Endothelial cell of umbilical vein (primary cell): ENCODE results near the gene PRKCB.

Experiments
- CTCF ChIP-seq, 2 donors: IDR thresholded peaks; 1 replicate in 1 of 2; 2 replicates in 1 of 2; pipeline ENCODE4 v1.5.1; 2011; ENCODE audit warnings: low read length in 2 of 2, mild to moderate bottlenecking in 2 of 2, moderate library complexity in 2 of 2, control low read depth in 1 of 2, inconsistent platforms in 1 of 2, low read depth in 1 of 2; ENCODE audit not compliant: insufficient read depth in 1 of 2; ENCODE audit errors: extremely low read depth in 1 of 2
- EZH2 ChIP-seq: IDR thresholded peaks from 2 replicates; pipeline ENCODE4 v1.6.1; 2012; ENCODE audit warnings: borderline replicate concordance, low read depth, mild to moderate bottlenecking, moderate library complexity, low read length, inconsistent platforms; ENCODE audit not compliant: severe bottlenecking
- FOS ChIP-seq: IDR thresholded peaks from 2 replicates; pipeline ENCODE4 v1.6.1; 2011; ENCODE audit warnings: mild to moderate bottlenecking, low read length, moderate library complexity, borderline replicate concordance; ENCODE audit not compliant: insufficient read depth
- MAX ChIP-seq: IDR thresholded peaks from 2 replicates; pipeline ENCODE4 v1.6.1; 2011; ENCODE audit not compliant: insufficient read depth, insufficient read length

GRCh38 chr16:23889189-23889588 is 53.4 kb downstream of the PRKCB start:
- TF ChIP-seq MAX (no peak), EZH2 (no peak), FOS (no peak), CTCF (IDR thresholded peaks at IDR 0.05; ENCODE audit: extremely low read depth in 1 of 2, insufficient read depth in 1 of 2, low read depth in 1 of 2, low read length in 2 of 2) (no peak)
